ENCODE data around the gene EGFL7. TPM values are rescaled to one million over a fixed set of nuclear protein-coding genes. Genes with fewer than 3 reads are reported as not detected.
A peak's percentile ranks its signal among the peaks of the same experiment; 100 is the strongest.

EGFL7 gene
- total RNA-seq, 2 donors from 2014 or later, result 31.5 to 34.0 TPM

- Mint-ChIP-seq H3K27me3 (ENCODE audit: insufficient read depth) (no peaks in the 10 kb centered on the region), H3K4me3 (no peak overlapping the region), H3K4me1 (no peaks in the 10 kb centered on the region), H3K9me3 (no peaks in the 10 kb centered on the region), H3K27ac (peak overlapping the region; percentile 74), H3K36me3 (ENCODE audit: low read depth) (peaks cover 10% of the 10 kb centered on the region)
- no peaks in the 10 kb centered on the region for H3K4me1 ChIP-seq (ENCODE audit: control insufficient read depth, insufficient read depth, low read length)
- 94 to 97% methylated on average over 10 to 20 of the region's 20 CpGs for WGBS, 2 experiments (ENCODE audit: insufficient coverage in 1 of 2, insufficient read length in 1 of 2)
- TF ChIP-seq CTCF (conservative IDR thresholded peaks at IDR 0.05), result no peak
- H3K9me3 ChIP-seq (ENCODE audit: control insufficient read depth, low read length), result no peaks in the 10 kb centered on the region
- H3K4me3 ChIP-seq (ENCODE audit: low read length), result no peak overlapping the region
- H3K27me3 ChIP-seq (ENCODE audit: control insufficient read depth, insufficient read depth, low read length, poor library complexity, severe bottlenecking), result no peaks in the 10 kb centered on the region
- H3K9ac ChIP-seq (ENCODE audit: extremely low read depth, low read length, poor library complexity, severe bottlenecking), result no peak overlapping the region
- peaks cover 4% of the 10 kb centered on the region for H3K36me3 ChIP-seq (ENCODE audit: control insufficient read depth, insufficient read depth, low read length)
- H3K27ac ChIP-seq (ENCODE audit: low read depth, low read length), result no peak overlapping the region
- DNase-seq, result no peak
Observed at GRCh38 chr9:136718345-136719194, 55.9 kb downstream of the EGFL7 start.

- Histone ChIP-seq H3K36me3 (ENCODE audit: control insufficient read depth, insufficient read depth, low read length) (peaks cover 12% of the 10 kb centered on the region), H3K4me1 (ENCODE audit: control insufficient read depth, insufficient read depth, low read length) (no peaks in the 10 kb centered on the region), H3K27me3 (ENCODE audit: control insufficient read depth, insufficient read depth, low read length, poor library complexity, severe bottlenecking) (no peaks in the 10 kb centered on the region), H3K9ac (ENCODE audit: extremely low read depth, low read length, poor library complexity, severe bottlenecking) (no peak overlapping the region), H3K4me3 (ENCODE audit: low read length) (no peak overlapping the region), H3K9me3 (ENCODE audit: control insufficient read depth, low read length) (no peaks in the 10 kb centered on the region), H3K27ac (ENCODE audit: low read depth, low read length) (no peak overlapping the region)
- H3K4me3 Mint-ChIP-seq, result no peak overlapping the region
- 92 to 94% methylated on average over 19 to 24 of the region's 24 CpGs for WGBS, 2 experiments (ENCODE audit: insufficient coverage in 1 of 2, insufficient read length in 1 of 2)
- H3K4me1 Mint-ChIP-seq, result peaks cover under 1% of the 10 kb centered on the region
- no peak for DNase-seq
- no peak for TF ChIP-seq CTCF (conservative IDR thresholded peaks at IDR 0.05)
- H3K27ac Mint-ChIP-seq, result no peak overlapping the region
- H3K27me3 Mint-ChIP-seq (ENCODE audit: insufficient read depth), result no peaks in the 10 kb centered on the region
- peaks cover 18% of the 10 kb centered on the region for H3K36me3 Mint-ChIP-seq (ENCODE audit: low read depth)
- H3K9me3 Mint-ChIP-seq, result no peaks in the 10 kb centered on the region
Observed at GRCh38 chr9:136719195-136719880, 56.6 kb downstream of the EGFL7 start.

GRCh38 chr9:136720251-136720897 lies 57.7 kb downstream of the EGFL7 start:
- Mint-ChIP-seq H3K27me3 (ENCODE audit: insufficient read depth) (no peaks in the 10 kb centered on the region), H3K9me3 (no peaks in the 10 kb centered on the region), H3K36me3 (ENCODE audit: low read depth) (peaks cover 26% of the 10 kb centered on the region), H3K27ac (no peak overlapping the region), H3K4me1 (peaks cover 1% of the 10 kb centered on the region), H3K4me3 (no peak overlapping the region)
- no peaks in the 10 kb centered on the region for H3K27me3 ChIP-seq (ENCODE audit: control insufficient read depth, insufficient read depth, low read length, poor library complexity, severe bottlenecking)
- no peaks in the 10 kb centered on the region for H3K4me1 ChIP-seq (ENCODE audit: control insufficient read depth, insufficient read depth, low read length)
- no peak overlapping the region for H3K4me3 ChIP-seq (ENCODE audit: low read length)
- peak overlapping the region; percentile 73 for H3K27ac ChIP-seq (ENCODE audit: low read depth, low read length)
- H3K9ac ChIP-seq (ENCODE audit: extremely low read depth, low read length, poor library complexity, severe bottlenecking), result no peak overlapping the region
- no peaks in the 10 kb centered on the region for H3K9me3 ChIP-seq (ENCODE audit: control insufficient read depth, low read length)
- WGBS, 2 experiments (ENCODE audit: insufficient coverage in 1 of 2, insufficient read length in 1 of 2), result 40 to 71% methylated on average over 1 to 20 of the region's 20 CpGs
- peaks cover 22% of the 10 kb centered on the region for H3K36me3 ChIP-seq (ENCODE audit: control insufficient read depth, insufficient read depth, low read length)
- no peak for TF ChIP-seq CTCF (conservative IDR thresholded peaks at IDR 0.05)
- peak; percentile 63 for DNase-seq
